Neural progenitor cell (in vitro differentiated cells): ENCODE measurements around the gene FLNA. TPM values are rescaled to one million over a fixed set of nuclear protein-coding genes. Genes with fewer than 3 reads are reported as not detected.
A peak's percentile ranks its signal among the peaks of the same experiment; 100 is the strongest.

Experiments used
- DNase-seq: peaks from one replicate; pipeline ENCODE4 v3.0.0-alpha.2; 2016; ENCODE audit warnings: low spot score
- H2AFZ ChIP-seq: fragments of 200-600 bp; sonication (generic); replicated peaks from 2 replicates; pipeline ENCODE4 v1.6.1; 2016; ENCODE audit warnings: antibody characterized with exemption
- H3F3A ChIP-seq: fragments of 200-600 bp; sonication (generic); 2 replicates; pipeline ENCODE4 v1.6.1; 2016; ENCODE audit warnings: antibody characterized with exemption, low read depth
- H3K27ac ChIP-seq: fragments of 200-600 bp; sonication (generic); 2 replicates; pipeline ENCODE4 v1.5.1; 2016; ENCODE audit warnings: mild to moderate bottlenecking
- H3K27me3 ChIP-seq: fragments of 200-600 bp; sonication (generic); 2 replicates; pipeline ENCODE4 v1.6.1; 2016; ENCODE audit warnings: mild to moderate bottlenecking, moderate library complexity
- H3K36me3 ChIP-seq: fragments of 200-600 bp; sonication (generic); 2 replicates; pipeline ENCODE4 v1.5.1; 2016
- H3K4me1 ChIP-seq: fragments of 200-600 bp; sonication (generic); 2 replicates; pipeline ENCODE4 v1.6.1; 2016; ENCODE audit warnings: mixed run types
- H3K4me2 ChIP-seq: fragments of 200-600 bp; sonication (generic); 2 replicates; pipeline ENCODE4 v1.6.1; 2016
- H3K4me3 ChIP-seq: fragments of 200-600 bp; sonication (generic); 2 replicates; pipeline ENCODE4 v1.5.1; 2016
- H3K79me2 ChIP-seq: fragments of 200-600 bp; sonication (generic); 2 replicates; pipeline ENCODE4 v1.6.1; 2016; ENCODE audit warnings: low read depth
- H3K9ac ChIP-seq: fragments of 200-600 bp; sonication (generic); 2 replicates; pipeline ENCODE4 v1.6.1; 2016
- H3K9me3 ChIP-seq: fragments of 200-600 bp; sonication (generic); 2 replicates; pipeline ENCODE4 v1.5.1; 2016; ENCODE audit warnings: low read depth
- H4K20me1 ChIP-seq: fragments of 200-600 bp; sonication (generic); 2 replicates; pipeline ENCODE4 v1.6.1; 2016; ENCODE audit warnings: low read depth
- H3K27ac Mint-ChIP-seq: 3 replicates; pipeline ENCODE4 v1.8.0; 2021; ENCODE audit warnings: mixed read lengths
- H3K27me3 Mint-ChIP-seq: 2 replicates; pipeline ENCODE4 v1.8.0; 2022; ENCODE audit warnings: low read depth, mild to moderate bottlenecking, inconsistent platforms, moderate library complexity, mixed read lengths; ENCODE audit not compliant: insufficient read depth
- H3K36me3 Mint-ChIP-seq: 3 replicates; pipeline ENCODE4 v1.8.0; 2021; ENCODE audit warnings: mixed read lengths
- H3K4me1 Mint-ChIP-seq: 3 replicates; pipeline ENCODE4 v1.8.0; 2021; ENCODE audit warnings: mixed read lengths
- H3K4me3 Mint-ChIP-seq: 3 replicates; pipeline ENCODE4 v1.8.0; 2021; ENCODE audit warnings: mild to moderate bottlenecking, moderate library complexity, mixed read lengths
- H3K9me3 Mint-ChIP-seq: 3 replicates; pipeline ENCODE4 v1.8.0; 2020; ENCODE audit warnings: mixed read lengths
- CTCF ChIP-seq: fragments of 200-600 bp; sonication (generic); IDR thresholded peaks from 2 replicates; pipeline ENCODE4 v1.5.1; 2017; ENCODE audit warnings: antibody characterized with exemption, mild to moderate bottlenecking
- EZH2 ChIP-seq: fragments of 200-600 bp; sonication (generic); IDR thresholded peaks from 2 replicates; pipeline ENCODE4 v1.6.1; 2017; ENCODE audit warnings: antibody characterized with exemption, mild to moderate bottlenecking, moderate library complexity
- EZH2phosphoT487 ChIP-seq: fragments of 200-600 bp; sonication (generic); IDR thresholded peaks from 2 replicates; pipeline ENCODE4 v1.6.1; 2017; ENCODE audit warnings: antibody characterized with exemption
- total RNA-seq: library from RNA; depleted of rRNA; stranded (reverse); fragments of >200 nt; gene quantifications from 2 replicates; pipeline ENCODE4 v1.2.3, GENCODE V29; 2015; ENCODE audit warnings: low replicate concordance

The FLNA gene
- total RNA-seq, 1 donor from 2014 or later, result 189 TPM

- H3K4me3 ChIP-seq, result peak within 1 kb of the TSS; percentile 20
- H3K27ac ChIP-seq, result no peak within 1 kb of the TSS
- peak; percentile 82 for DNase-seq
- TF ChIP-seq CTCF, result no peak
- TF ChIP-seq EZH2, result no peak
- TF ChIP-seq EZH2phosphoT487, result no peak
- H2AFZ ChIP-seq, result no peak within 1 kb of the TSS
- no peaks in the 10 kb centered on the region for H3K9me3 ChIP-seq
- Mint-ChIP-seq H3K36me3 (peaks cover 3% of the 10 kb centered on the region), H3K9me3 (peaks cover 19% of the 10 kb centered on the region), H3K4me1 (peaks cover 13% of the 10 kb centered on the region), H3K4me3 (peak within 1 kb of the TSS; percentile 72), H3K27ac (no peak within 1 kb of the TSS), H3K27me3 (no peaks in the 10 kb centered on the region)
- H3K9ac ChIP-seq, result no peak within 1 kb of the TSS
- H3K4me2 ChIP-seq, result peak within 1 kb of the TSS; percentile 66
- peaks cover 18% of the 10 kb centered on the region for H3F3A ChIP-seq
- H3K79me2 ChIP-seq, result peaks cover 8% of the 10 kb centered on the region
- H3K36me3 ChIP-seq, result no peaks in the 10 kb centered on the region
- H3K27me3 ChIP-seq, result no peaks in the 10 kb centered on the region
- no peaks in the 10 kb centered on the region for H3K4me1 ChIP-seq
- no peaks in the 10 kb centered on the region for H4K20me1 ChIP-seq
Observed at GRCh38 chrX:154409222-154409871, 34.9 kb upstream of the FLNA start, which contains the start of gene DNASE1L1. Gene DNASE1L1 (minus strand): TSS chrX:154409254. CDS start chrX:154405568, 3,686 bp downstream.

- Histone ChIP-seq H3K79me2 (peaks cover 8% of the 10 kb centered on the region), H3K36me3 (no peaks in the 10 kb centered on the region), H3K27ac (no peak overlapping the region), H3K4me2 (peak overlapping the region; percentile 66), H3K4me1 (no peaks in the 10 kb centered on the region), H2AFZ (no peak overlapping the region), H3K9ac (no peak overlapping the region), H3K9me3 (no peaks in the 10 kb centered on the region), H3K4me3 (peak overlapping the region; percentile 20), H3F3A (peaks cover 18% of the 10 kb centered on the region), H4K20me1 (no peaks in the 10 kb centered on the region), H3K27me3 (no peaks in the 10 kb centered on the region)
- Mint-ChIP-seq H3K9me3 (peaks cover 18% of the 10 kb centered on the region), H3K4me3 (peak overlapping the region; percentile 33), H3K27me3 (peaks cover 6% of the 10 kb centered on the region), H3K4me1 (peaks cover 13% of the 10 kb centered on the region), H3K36me3 (peaks cover 1% of the 10 kb centered on the region), H3K27ac (no peak overlapping the region)
- TF ChIP-seq EZH2phosphoT487, result no peak
- no peak for TF ChIP-seq CTCF
- no peak for TF ChIP-seq EZH2
- no peak for DNase-seq
Observed at GRCh38 chrX:154408659-154409221, 34.3 kb upstream of the FLNA start.

DNA sequence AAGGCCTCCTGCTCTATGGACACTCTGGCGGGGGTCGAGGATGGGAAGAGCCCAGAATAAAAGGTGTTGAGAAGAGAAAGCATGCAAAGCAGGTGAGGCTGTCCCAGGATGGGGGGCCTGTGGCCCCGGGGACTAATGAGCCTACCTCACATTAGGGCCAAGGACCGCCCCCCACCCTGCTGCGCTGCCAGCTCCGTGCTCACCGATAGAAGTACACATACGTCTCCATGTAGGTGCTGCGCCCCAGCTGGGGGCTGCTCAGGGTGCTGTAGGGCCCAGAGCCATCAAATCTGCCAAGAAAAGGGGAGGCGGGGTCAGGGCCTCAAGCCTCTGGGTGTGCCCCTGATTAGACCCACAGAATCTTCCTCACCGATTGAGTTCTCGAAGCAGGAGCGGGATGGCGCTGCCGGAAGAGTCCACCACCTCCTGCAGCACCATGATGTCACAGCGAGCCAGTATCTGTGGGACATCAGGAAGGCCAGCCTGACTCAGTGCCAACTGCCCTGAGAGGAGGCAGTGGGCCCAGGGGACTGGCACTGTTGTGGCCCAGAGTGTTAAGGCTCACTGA, 30.3 kb upstream of the FLNA start:
- Histone ChIP-seq H3K36me3 (no peaks in the 10 kb centered on the region), H3K9me3 (no peaks in the 10 kb centered on the region), H3K9ac (no peak overlapping the region), H4K20me1 (peaks cover 14% of the 10 kb centered on the region), H3K27me3 (no peaks in the 10 kb centered on the region), H3K4me2 (no peak overlapping the region), H3K79me2 (peaks cover 4% of the 10 kb centered on the region), H3K27ac (no peak overlapping the region), H3K4me1 (no peaks in the 10 kb centered on the region), H3F3A (peaks cover 31% of the 10 kb centered on the region), H2AFZ (no peak overlapping the region), H3K4me3 (no peak overlapping the region)
- peaks cover 3% of the 10 kb centered on the region for H3K36me3 Mint-ChIP-seq
- H3K4me1 Mint-ChIP-seq, result peaks cover 12% of the 10 kb centered on the region
- no peak for DNase-seq
- H3K9me3 Mint-ChIP-seq, result peaks cover 15% of the 10 kb centered on the region
- no peak overlapping the region for H3K27ac Mint-ChIP-seq
- TF ChIP-seq EZH2 (no peak), EZH2phosphoT487 (no peak), CTCF (no peak)
- H3K4me3 Mint-ChIP-seq, result no peak overlapping the region
- H3K27me3 Mint-ChIP-seq, result peaks cover 12% of the 10 kb centered on the region
